GM12878 (cell line): ENCODE data around the gene FAM181B. TPM values are rescaled to one million over a fixed set of nuclear protein-coding genes. Genes with fewer than 3 reads are reported as not detected.

Experiments
- ATAC-seq: fragments of 200-7000 bp; cut with Tn5 transposase; 3 replicates; pipeline ENCODE4 v1.9.1; 2020; ENCODE audit warnings: mild to moderate bottlenecking, moderate library complexity
- BruUV-seq: library from RNA; stranded (reverse); fragments of 400-500 nt; replicated peaks from 2 replicates; lab custom pipeline; 2021; lab: Mats Ljungman, UMichigan
- CTCF ChIA-PET: fragments of 300-600 bp; sonication (Branson Sonifier 250); formaldehyde crosslinking; extraction: SDS; loops from one replicate; lab custom pipeline; 2021; ENCODE audit warnings: inconsistent platforms; lab: Yijun Ruan, JAX
- POLR2A ChIA-PET: fragments of 350-600 bp; formaldehyde crosslinking; extraction: SDS; loops from one replicate; lab custom pipeline; 2021; ENCODE audit warnings: inconsistent platforms; lab: Charles Lee
- RAD21 ChIA-PET: fragments of 300-600 bp; sonication (Branson Sonifier 250); formaldehyde crosslinking; loops from one replicate; lab custom pipeline; 2023; ENCODE audit warnings: antibody characterized with exemption; ENCODE audit not compliant: unreplicated experiment; lab: Charles Lee
- SMC1A ChIA-PET: fragments of 300-600 bp; sonication (Branson Sonifier 250); formaldehyde crosslinking; loops from one replicate; lab custom pipeline; 2023; ENCODE audit not compliant: unreplicated experiment, uncharacterized antibody; lab: Charles Lee
- DNase-seq: peaks from one replicate; pipeline ENCODE4 v3.0.0-alpha.2; 2011; ENCODE audit warnings: low read depth, low spot score
- FAIRE-seq: peaks from 3 replicates; lab custom pipeline; 2011; peaks lifted over from hg19 to GRCh38; lab: Jason Lieb, UNC
- H2AFZ ChIP-seq: 2 replicates; pipeline ENCODE4 v1.6.0; 2011; ENCODE audit warnings: low read depth, low read length, control low read depth; ENCODE audit not compliant: control insufficient read depth
- H3K27ac ChIP-seq: 2 replicates; pipeline ENCODE4 v1.5.1; 2011; ENCODE audit warnings: control low read depth; ENCODE audit not compliant: control insufficient read depth, insufficient read depth
- H3K27me3 ChIP-seq, 2 experiments: replicated peaks in 1 of 2; 2 replicates each; pipeline versions ENCODE4 v1.6.0 to v1.6.1; 2011; ENCODE audit warnings: low read length in 1 of 2; ENCODE audit not compliant: control insufficient read depth in 2 of 2, insufficient read depth in 2 of 2
- H3K36me3 ChIP-seq, 2 experiments: 2 replicates each; pipeline ENCODE4 v1.5.1; 2011; ENCODE audit warnings: low read length in 1 of 2; ENCODE audit not compliant: control insufficient read depth in 2 of 2, insufficient read depth in 2 of 2
- H3K4me1 ChIP-seq: 2 replicates; pipeline ENCODE4 v1.6.1; 2011; ENCODE audit warnings: mild to moderate bottlenecking, low read length, moderate library complexity, mixed read lengths; ENCODE audit not compliant: control insufficient read depth, insufficient read depth
- H3K4me2 ChIP-seq: 2 replicates; pipeline ENCODE4 v1.6.0; 2011; ENCODE audit warnings: control low read depth; ENCODE audit not compliant: control insufficient read depth, insufficient read depth
- H3K4me3 ChIP-seq: fragments of 200-600 bp; sonication (generic); 2 replicates; pipeline ENCODE4 v1.5.1; 2016
- H3K79me2 ChIP-seq: 2 replicates; pipeline ENCODE4 v1.6.0; 2011; ENCODE audit warnings: low read length; ENCODE audit not compliant: control insufficient read depth, insufficient read depth
- H3K9ac ChIP-seq: 2 replicates; pipeline ENCODE4 v1.8.0; 2011; ENCODE audit warnings: low read length, control low read depth, mixed read lengths; ENCODE audit not compliant: control insufficient read depth, insufficient read depth
- H3K9me3 ChIP-seq: replicated peaks from 3 replicates; pipeline ENCODE4 v1.5.1; 2011; ENCODE audit warnings: mild to moderate bottlenecking, low read length; ENCODE audit not compliant: control insufficient read depth, insufficient read depth
- H4K20me1 ChIP-seq: 2 replicates; pipeline ENCODE4 v1.6.0; 2011; ENCODE audit not compliant: control insufficient read depth, insufficient read depth
- BACH1 ChIP-seq: fragments of 450-650 bp; IDR thresholded peaks from 2 replicates; pipeline ENCODE4 v1.6.1; 2017; ENCODE audit warnings: mild to moderate bottlenecking, borderline replicate concordance
- CHD1 ChIP-seq: IDR thresholded peaks from 2 replicates; pipeline ENCODE4 v1.6.1; 2012; ENCODE audit warnings: low read depth, low read length, improper control_type of control experiment
- CHD4 ChIP-seq: fragments of 200-600 bp; sonication (generic); IDR thresholded peaks from 2 replicates; pipeline ENCODE4 v1.6.1; 2016; ENCODE audit warnings: mild to moderate bottlenecking
- EP300 ChIP-seq, 2 experiments: fragments of 150-350 bp in 1 of 2; IDR thresholded peaks; 2 replicates each; pipeline ENCODE4 v1.6.1; 2011 to 2012; ENCODE audit warnings: low read depth in 2 of 2, low read length in 2 of 2, borderline replicate concordance in 1 of 2, improper control_type of control experiment in 1 of 2, inconsistent platforms in 1 of 2; ENCODE audit not compliant: control insufficient read depth in 1 of 2
- FOS ChIP-seq: IDR thresholded peaks from 3 replicates; pipeline ENCODE4 v1.6.1; 2011; ENCODE audit warnings: borderline replicate concordance; ENCODE audit not compliant: insufficient read length; ENCODE audit errors: extremely low read depth
- NR2C2 ChIP-seq: IDR thresholded peaks from 2 replicates; pipeline ENCODE4 v1.6.1; 2011; ENCODE audit warnings: borderline replicate concordance, low read depth; ENCODE audit not compliant: control insufficient read depth, insufficient read length
- POLR2AphosphoS5 ChIP-seq: IDR thresholded peaks from 2 replicates; pipeline ENCODE4 v1.6.1; 2011; ENCODE audit warnings: mild to moderate bottlenecking, low read length, inconsistent platforms
- SMARCA5 ChIP-seq: fragments of 450-650 bp; IDR thresholded peaks from 2 replicates; pipeline ENCODE4 v1.6.1; 2017; ENCODE audit warnings: mild to moderate bottlenecking
- STAT1 ChIP-seq: fragments of 450-650 bp; conservative IDR thresholded peaks from 2 replicates; pipeline ENCODE4 v1.6.1; 2014; ENCODE audit warnings: antibody characterized with exemption, mild to moderate bottlenecking
- TARDBP ChIP-seq: IDR thresholded peaks from 2 replicates; pipeline ENCODE4 v1.6.1; 2016; ENCODE audit warnings: borderline replicate concordance
- TCF3 ChIP-seq: IDR thresholded peaks from 2 replicates; pipeline ENCODE4 v1.6.1; 2012; ENCODE audit warnings: low read depth, mild to moderate bottlenecking, low read length, borderline replicate concordance; ENCODE audit not compliant: insufficient read depth
- WGBS: methylation state at CpG from one replicate; pipeline ENCODE4 v1.1.6; 2016; ENCODE audit warnings: low lambda C conversion rate; ENCODE audit not compliant: insufficient replicate concordance, insufficient coverage; ENCODE audit errors: missing lambda C conversion rate; 5-methylcytosine and 5-hydroxymethylcytosine counted together
- in situ Hi-C: fragments of 300-500 bp; cut with MboI; formaldehyde crosslinking; loops from 9 replicates; pipeline ENCODE4 v1.14.3; 2018; ENCODE audit warnings: mixed read lengths
- intact Hi-C: fragments of 100-400 bp; cut with micrococcal nuclease; formaldehyde crosslinking; loops from one replicate; pipeline ENCODE4 v1.14.2; 2022; ENCODE audit not compliant: unreplicated experiment
- polyA plus RNA-seq, 11 experiments: library from polyadenylated mRNA; depleted of rRNA in 4 of 11; unstranded in 6 of 11; stranded (reverse) in 5 of 11; fragments of >200 nt; fragmentation: Nextera tagmentation in 4 of 11; fragmentation: Illumina TruSeq in 1 of 11; extraction: Ambion mirVana in 4 of 11; extraction: Trizol in 1 of 11; gene quantifications; 1 replicate in 1 of 11; 2 replicates in 10 of 11; pipeline versions ENCODE4 v1.2.1 to v1.2.3, GENCODE V29; 2011 to 2016; ENCODE audit warnings: inconsistent platforms in 2 of 11, missing spikeins in 2 of 11, low read depth in 1 of 11
- total RNA-seq, 4 experiments: library from RNA; depleted of rRNA in 3 of 4; stranded (reverse); fragments of >200 nt in 3 of 4; fragmentation: Illumina TruSeq in 1 of 4; extraction: Trizol in 1 of 4; gene quantifications; 2 replicates each; pipeline versions ENCODE4 v1.2.1 to v1.2.3, GENCODE V29; 2013 to 2021
- TF ChIP-seq, protein P1 (sequence below): fragments of 450-650 bp; IDR thresholded peaks from 2 replicates; pipeline ENCODE4 v1.6.1; 2017; ENCODE audit warnings: mild to moderate bottlenecking, low read depth, inconsistent platforms; ENCODE audit not compliant: poor library complexity, severe bottlenecking
- TF ChIP-seq, protein P2 (sequence below): IDR thresholded peaks from 2 replicates; pipeline ENCODE4 v1.6.1; 2011; ENCODE audit warnings: low read depth, mild to moderate bottlenecking, low read length, moderate library complexity, borderline replicate concordance; ENCODE audit errors: extremely low read depth
- TF ChIP-seq, protein P3 (sequence below): fragments of 450-650 bp; formaldehyde crosslinking; IDR thresholded peaks from 2 replicates; pipeline ENCODE4 v1.4.0; 2022; ENCODE audit warnings: mild to moderate bottlenecking, moderate library complexity
- TF ChIP-seq, protein P4 (sequence below), 3 experiments: IDR thresholded peaks in 2 of 3; conservative IDR thresholded peaks in 1 of 3; 2 replicates each; pipeline ENCODE4 v1.5.1; 2011; ENCODE audit warnings: low read depth in 3 of 3, low read length in 3 of 3, mild to moderate bottlenecking in 3 of 3, control low read depth in 2 of 3, moderate library complexity in 2 of 3, inconsistent platforms in 1 of 3, mixed read lengths in 1 of 3; ENCODE audit not compliant: control insufficient read depth in 2 of 3, insufficient read depth in 1 of 3; ENCODE audit errors: extremely low read depth in 1 of 3

FAM181B gene
- total and polyA plus RNA-seq, 10 of the 15 experiments (the other 5 are each of a cell fraction or from before 2014, with no cell fraction given): not detected

DNA sequence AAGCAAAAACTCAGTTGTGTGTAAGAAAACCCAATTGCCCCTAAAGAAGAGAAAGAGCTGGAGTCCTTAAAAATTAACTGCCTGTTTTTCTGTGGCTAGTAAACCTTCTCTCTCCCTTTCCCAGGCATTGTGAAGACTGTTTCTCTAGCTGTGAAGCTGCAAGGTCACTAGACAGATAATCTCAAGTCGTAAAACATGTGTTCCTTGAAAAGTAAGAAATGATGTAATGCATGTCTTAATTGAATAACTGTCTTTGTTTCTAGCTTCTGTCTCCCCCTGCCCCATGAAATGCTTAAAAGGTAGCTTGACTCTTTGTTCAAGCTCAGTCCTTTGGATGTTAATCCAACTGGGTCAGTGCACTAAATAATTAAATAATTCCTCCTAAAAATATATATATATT, 29.5 kb upstream of the FAM181B start:
- no peak for DNase-seq
- Histone ChIP-seq H3K4me2 (no peak overlapping the region), H3K36me3 (no peaks in the 10 kb centered on the region), H3K4me3 (no peak overlapping the region), H4K20me1 (no peaks in the 10 kb centered on the region), H3K9ac (no peak overlapping the region), H3K27me3 (no peaks in the 10 kb centered on the region), H2AFZ (no peak overlapping the region), H3K9me3 (no peaks in the 10 kb centered on the region), H3K27ac (no peak overlapping the region)
- FAIRE-seq: no peak
- POLR2A ChIA-PET: no interaction called here
- ATAC-seq: no peak
- intact Hi-C loops: no loop called here
- TF ChIP-seq CHD4 (no peak), EP300 (IDR thresholded peaks at IDR 0.05; ENCODE audit: borderline replicate concordance in 1 of 2, control insufficient read depth in 1 of 2, low read depth in 2 of 2, low read length in 2 of 2) (no peak), BACH1 (no peak), TCF3 (no peak), NR2C2 (no peak), FOS (no peak), STAT1 (no peak), TARDBP (no peak), SMARCA5 (no peak), CHD1 (no peak), POLR2AphosphoS5 (no peak)
- TF ChIP-seq, protein P1, sequence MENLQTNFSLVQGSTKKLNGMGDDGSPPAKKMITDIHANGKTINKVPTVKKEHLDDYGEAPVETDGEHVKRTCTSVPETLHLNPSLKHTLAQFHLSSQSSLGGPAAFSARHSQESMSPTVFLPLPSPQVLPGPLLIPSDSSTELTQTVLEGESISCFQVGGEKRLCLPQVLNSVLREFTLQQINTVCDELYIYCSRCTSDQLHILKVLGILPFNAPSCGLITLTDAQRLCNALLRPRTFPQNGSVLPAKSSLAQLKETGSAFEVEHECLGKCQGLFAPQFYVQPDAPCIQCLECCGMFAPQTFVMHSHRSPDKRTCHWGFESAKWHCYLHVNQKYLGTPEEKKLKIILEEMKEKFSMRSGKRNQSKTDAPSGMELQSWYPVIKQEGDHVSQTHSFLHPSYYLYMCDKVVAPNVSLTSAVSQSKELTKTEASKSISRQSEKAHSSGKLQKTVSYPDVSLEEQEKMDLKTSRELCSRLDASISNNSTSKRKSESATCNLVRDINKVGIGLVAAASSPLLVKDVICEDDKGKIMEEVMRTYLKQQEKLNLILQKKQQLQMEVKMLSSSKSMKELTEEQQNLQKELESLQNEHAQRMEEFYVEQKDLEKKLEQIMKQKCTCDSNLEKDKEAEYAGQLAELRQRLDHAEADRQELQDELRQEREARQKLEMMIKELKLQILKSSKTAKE: no peak
- TF ChIP-seq, protein P2, sequence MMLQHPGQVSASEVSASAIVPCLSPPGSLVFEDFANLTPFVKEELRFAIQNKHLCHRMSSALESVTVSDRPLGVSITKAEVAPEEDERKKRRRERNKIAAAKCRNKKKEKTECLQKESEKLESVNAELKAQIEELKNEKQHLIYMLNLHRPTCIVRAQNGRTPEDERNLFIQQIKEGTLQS: no peak
- TF ChIP-seq, protein P3, sequence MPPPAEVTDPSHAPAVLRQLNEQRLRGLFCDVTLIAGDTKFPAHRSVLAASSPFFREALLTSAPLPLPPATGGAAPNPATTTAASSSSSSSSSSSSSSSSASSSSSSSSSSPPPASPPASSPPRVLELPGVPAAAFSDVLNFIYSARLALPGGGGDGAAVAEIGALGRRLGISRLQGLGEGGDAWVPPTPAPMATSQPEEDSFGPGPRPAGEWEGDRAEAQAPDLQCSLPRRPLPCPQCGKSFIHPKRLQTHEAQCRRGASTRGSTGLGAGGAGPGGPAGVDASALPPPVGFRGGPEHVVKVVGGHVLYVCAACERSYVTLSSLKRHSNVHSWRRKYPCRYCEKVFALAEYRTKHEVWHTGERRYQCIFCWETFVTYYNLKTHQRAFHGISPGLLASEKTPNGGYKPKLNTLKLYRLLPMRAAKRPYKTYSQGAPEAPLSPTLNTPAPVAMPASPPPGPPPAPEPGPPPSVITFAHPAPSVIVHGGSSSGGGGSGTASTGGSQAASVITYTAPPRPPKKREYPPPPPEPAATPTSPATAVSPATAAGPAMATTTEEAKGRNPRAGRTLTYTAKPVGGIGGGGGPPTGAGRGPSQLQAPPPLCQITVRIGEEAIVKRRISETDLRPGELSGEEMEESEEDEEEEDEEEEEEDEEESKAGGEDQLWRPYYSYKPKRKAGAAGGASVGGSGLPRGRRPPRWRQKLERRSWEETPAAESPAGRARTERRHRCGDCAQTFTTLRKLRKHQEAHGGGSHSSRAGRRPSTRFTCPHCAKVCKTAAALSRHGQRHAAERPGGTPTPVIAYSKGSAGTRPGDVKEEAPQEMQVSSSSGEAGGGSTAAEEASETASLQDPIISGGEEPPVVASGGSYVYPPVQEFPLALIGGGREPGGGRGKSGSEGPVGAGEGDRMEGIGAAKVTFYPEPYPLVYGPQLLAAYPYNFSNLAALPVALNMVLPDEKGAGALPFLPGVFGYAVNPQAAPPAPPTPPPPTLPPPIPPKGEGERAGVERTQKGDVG (CRISPR knock-in tag): no peak
- TF ChIP-seq, protein P4, sequence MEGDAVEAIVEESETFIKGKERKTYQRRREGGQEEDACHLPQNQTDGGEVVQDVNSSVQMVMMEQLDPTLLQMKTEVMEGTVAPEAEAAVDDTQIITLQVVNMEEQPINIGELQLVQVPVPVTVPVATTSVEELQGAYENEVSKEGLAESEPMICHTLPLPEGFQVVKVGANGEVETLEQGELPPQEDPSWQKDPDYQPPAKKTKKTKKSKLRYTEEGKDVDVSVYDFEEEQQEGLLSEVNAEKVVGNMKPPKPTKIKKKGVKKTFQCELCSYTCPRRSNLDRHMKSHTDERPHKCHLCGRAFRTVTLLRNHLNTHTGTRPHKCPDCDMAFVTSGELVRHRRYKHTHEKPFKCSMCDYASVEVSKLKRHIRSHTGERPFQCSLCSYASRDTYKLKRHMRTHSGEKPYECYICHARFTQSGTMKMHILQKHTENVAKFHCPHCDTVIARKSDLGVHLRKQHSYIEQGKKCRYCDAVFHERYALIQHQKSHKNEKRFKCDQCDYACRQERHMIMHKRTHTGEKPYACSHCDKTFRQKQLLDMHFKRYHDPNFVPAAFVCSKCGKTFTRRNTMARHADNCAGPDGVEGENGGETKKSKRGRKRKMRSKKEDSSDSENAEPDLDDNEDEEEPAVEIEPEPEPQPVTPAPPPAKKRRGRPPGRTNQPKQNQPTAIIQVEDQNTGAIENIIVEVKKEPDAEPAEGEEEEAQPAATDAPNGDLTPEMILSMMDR (IDR thresholded peaks at IDR 0.05 in 2 of 3, conservative IDR thresholded peaks at IDR 0.05 in 1 of 3; ENCODE audit: control insufficient read depth in 2 of 3, extremely low read depth in 1 of 3, insufficient read depth in 1 of 3, low read depth in 3 of 3, low read length in 3 of 3): no peak
- TF ChIP-seq, all 136 proteins: peak for 0
- RAD21 ChIA-PET: no interaction called here
- 4% methylated on average over 1 of the region's 1 CpG for whole genome bisulfite sequencing
- SMC1A ChIA-PET: interaction anchor here (1.3 kb wide), 1 partner anchor 10 kb away, joined by 3 read pairs; no protein-coding TSS in a partner anchor
- Histone ChIP-seq H3K79me2 (no peaks in the 10 kb centered on the region), H3K4me1 (0 out of 2 replicates have a peak, but pooled peaks cover under 1% of the 10 kb centered on the region)
- CTCF ChIA-PET: interaction anchor here (1.7 kb wide), 1 partner anchor 12 kb away, joined by 9 read pairs; no protein-coding TSS in a partner anchor
- BruUV-seq: no TSS peak
- in situ Hi-C loops: no loop called here
